HPDE6-E6E7 (cell line): ENCODE data around the gene GPR17.

Experiments used
- DNase-seq: peaks from one replicate; pipeline ENCODE4 v3.0.0; 2011; ENCODE audit warnings: missing footprints; ENCODE audit errors: extremely low spot score

GPR17 gene

GRCh38 chr2:127645395-127646291 lies at the start of gene GPR17:
Gene GPR17 (plus strand): TSS chr2:127646153. CDS start chr2:127650736, 4,583 bp downstream.
- DNase-seq = no peak

- DNase-seq = no peak
These were observed 49.5 kb upstream of the GPR17 start for GRCh38 chr2:127596311-127597045.

DNA sequence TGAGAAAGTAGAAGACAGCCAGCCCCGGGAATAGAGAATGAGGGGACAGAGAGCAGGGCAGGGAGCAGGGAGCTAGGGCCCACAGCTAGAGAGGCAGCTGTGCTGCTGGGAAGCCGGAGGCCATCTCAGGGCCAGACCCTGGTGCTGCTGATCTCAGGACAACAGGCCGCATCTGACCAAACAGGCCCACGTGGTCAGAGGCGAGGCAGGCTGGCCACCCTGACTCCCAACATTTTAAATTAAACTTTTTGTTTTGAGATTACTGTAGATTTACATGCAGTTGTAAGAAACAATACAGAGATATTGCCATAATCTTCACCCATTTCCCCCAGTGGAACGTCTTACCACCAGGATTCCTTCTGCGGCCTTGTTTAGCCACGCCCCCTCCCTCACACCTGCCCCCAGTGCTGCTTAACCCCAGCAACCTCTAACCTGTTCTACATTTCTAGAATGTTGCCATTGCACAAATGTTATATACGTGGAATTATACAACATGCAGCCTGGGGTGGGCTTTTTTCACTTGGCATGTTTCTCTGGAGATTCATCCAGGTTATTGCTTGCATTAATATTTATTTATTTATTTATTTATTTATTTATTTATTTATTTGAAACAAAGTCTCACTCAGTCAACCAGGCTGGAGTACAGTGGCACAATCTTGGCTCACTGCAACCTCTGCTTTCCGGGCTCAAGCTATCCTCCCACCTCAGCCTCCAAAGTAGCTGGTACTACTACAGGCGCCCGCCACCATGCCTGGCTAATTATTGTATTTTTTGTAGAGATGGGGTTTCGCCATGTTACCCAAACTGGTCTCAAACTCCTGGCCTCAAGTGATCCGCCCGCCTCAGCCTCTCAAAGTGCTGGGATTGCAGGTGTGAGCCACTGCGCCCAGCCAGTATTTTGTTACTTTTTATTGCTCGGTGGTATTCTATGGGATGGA lies 48.6 kb upstream of the GPR17 start:
- DNase-seq = no peak

- no peak for DNase-seq
These were observed 48.0 kb upstream of the GPR17 start for GRCh38 chr2:127597984-127598380.

GRCh38 chr2:127598711-127599110 lies 47.2 kb upstream of the GPR17 start:
- no peak for DNase-seq

GRCh38 chr2:127599211-127599610 lies 46.7 kb upstream of the GPR17 start:
- no peak for DNase-seq

GRCh38 chr2:127604986-127605385 lies 41.0 kb upstream of the GPR17 start:
- no peak for DNase-seq

DNA sequence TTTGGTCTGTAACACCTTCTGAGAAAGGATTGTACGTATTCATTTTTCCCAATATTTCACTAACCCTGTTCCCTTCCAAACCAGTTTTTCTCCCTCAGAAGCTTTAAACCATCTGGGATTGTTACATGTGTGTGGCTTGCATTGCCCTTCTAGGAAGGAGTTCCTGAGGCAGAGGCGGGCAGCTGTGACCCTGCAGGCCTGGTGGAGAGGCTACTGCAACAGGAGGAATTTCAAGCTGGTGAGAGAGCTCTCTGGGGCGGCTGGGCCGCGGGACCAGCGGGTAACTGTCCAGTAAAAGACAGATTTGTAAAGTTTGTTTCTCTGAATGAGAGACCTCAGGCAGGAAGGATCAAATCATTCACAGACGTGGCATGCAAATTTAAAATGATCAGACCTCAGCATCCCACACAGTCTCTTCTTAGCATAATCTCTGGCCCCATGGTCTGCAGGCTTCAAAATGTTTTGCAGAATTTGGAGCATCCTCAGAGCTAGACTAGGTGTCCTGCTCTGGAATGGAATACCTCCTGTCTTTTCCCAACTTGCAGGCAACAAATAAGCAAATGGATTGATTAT lies 40.2 kb upstream of the GPR17 start:
- no peak for DNase-seq

DNA sequence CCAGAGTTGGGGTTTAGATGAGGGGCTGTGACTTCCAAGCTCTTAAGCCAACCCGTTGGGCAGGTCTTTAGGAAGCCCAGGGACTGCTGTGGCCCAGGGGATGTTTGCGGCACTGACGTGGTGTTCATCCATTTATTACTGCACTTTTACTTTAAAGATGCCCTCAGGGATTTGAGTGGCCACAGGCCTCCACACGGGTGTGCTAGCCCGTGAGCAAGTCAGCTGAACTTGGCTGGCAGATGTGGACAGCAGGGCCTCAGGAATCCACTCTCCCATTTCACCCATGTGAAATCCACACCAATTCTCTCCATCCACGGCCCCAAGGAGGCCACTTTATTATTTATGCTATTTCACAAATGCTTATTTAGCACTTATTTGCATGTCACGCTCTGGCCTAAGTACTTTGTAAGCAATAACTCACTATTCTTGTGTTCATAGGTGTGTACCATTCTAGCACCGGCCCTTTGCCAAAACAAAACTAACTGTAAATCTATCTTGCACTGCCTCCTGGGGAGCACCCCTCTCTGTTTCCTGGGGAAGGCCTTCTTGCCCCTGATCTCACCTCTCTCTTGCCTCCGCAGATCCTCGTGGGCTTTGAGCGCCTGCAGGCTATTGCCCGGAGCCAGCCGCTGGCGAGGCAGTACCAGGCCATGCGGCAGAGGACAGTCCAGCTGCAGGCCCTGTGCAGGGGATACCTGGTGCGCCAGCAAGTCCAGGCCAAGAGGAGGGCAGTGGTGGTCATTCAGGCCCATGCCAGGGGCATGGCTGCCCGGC lies 39.1 kb upstream of the GPR17 start:
- no peak for DNase-seq

- no peak for DNase-seq
These were observed 38.5 kb upstream of the GPR17 start for GRCh38 chr2:127607399-127607908.

DNA sequence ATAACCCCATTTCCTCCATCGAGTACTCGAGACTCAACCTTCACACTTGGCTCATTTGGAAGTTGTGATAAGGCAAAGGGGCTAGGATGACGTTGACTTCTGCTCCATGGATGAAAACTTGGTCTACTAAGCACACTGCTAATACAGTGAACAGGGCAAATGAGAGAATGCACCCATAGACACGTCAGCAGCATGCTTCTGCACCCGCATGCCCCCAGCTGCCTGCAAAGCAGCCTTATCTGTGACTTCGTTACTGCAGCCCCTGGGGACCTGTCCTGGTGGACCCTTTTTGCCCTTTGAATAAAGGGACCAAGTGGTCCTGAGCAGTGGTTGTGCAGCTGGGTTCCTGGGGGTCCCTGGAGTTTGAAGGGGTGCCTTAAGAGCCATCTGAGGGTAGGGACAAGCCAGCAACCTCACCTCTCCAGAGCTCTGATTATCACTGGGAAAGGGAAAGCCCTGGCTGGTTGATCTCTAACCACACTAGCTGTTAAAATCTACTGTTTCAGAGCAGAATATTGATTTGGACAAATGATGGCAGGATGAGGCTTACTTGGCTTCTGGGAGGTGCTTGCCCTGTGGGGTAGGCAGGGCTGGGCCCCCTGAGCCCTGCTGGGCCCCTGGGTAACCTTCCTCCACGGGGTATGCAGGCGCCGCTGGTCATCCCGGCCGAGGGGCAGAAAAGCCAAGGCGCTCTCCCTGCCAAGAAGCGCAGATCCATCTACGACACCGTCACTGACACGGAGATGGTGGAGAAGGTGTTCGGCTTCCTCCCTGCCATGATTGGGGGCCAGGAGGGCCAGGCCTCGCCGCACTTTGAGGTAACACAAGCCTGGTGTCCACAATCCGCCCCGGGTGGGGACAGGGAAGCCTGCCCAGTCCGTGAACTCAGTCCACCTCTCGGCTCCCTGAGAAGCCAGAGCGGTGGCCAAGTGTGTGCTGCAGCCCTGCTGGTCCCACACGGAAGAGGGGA lies 37.6 kb upstream of the GPR17 start:
- DNase-seq = no peak

GRCh38 chr2:127609031-127609751 lies 36.8 kb upstream of the GPR17 start:
- no peak for DNase-seq

GRCh38 chr2:127609818-127610217 lies 36.1 kb upstream of the GPR17 start:
- DNase-seq = no peak

- no peak for DNase-seq
These were observed 35.4 kb upstream of the GPR17 start for GRCh38 chr2:127610561-127610960.

- DNase-seq = no peak
These were observed 34.7 kb upstream of the GPR17 start for GRCh38 chr2:127611076-127611925.

DNA sequence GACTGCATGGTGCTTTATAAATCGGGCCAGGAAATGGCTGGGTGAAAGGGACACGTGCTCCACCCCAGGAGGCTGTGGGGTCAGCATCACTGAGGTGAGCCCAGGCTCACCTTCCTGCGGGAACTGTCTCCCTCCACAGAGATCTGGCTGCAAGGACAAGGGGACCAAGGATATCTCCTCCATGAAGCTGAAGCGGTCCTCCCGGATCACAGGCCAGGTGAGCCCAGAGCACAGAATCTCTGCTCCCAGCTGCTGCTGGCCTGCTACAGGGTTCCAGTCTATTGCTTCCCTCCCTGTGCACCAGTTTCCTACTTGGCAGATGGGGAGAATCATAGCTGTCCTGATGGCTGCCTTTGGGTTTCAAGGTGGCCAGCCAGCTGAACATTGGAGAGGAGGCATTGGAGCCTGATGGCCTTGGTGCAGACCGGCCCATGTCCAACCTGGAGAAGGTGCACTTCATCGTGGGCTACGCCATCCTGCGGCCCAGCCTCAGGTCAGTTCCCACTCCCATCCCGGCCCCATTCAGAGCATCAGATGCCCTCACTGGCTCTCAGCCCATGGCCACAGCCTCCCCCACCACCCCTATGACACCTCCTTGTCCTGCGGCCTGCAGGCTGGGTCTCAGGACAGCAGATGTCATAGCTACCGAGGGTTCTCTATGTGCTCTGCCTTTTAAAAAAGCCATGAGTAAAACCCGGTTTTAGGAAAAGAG lies 33.7 kb upstream of the GPR17 start:
- DNase-seq = no peak

GRCh38 chr2:127614246-127614645 lies 31.7 kb upstream of the GPR17 start:
- no peak for DNase-seq
